ENCODE results near the gene TP73.

Gene TP73

DNA sequence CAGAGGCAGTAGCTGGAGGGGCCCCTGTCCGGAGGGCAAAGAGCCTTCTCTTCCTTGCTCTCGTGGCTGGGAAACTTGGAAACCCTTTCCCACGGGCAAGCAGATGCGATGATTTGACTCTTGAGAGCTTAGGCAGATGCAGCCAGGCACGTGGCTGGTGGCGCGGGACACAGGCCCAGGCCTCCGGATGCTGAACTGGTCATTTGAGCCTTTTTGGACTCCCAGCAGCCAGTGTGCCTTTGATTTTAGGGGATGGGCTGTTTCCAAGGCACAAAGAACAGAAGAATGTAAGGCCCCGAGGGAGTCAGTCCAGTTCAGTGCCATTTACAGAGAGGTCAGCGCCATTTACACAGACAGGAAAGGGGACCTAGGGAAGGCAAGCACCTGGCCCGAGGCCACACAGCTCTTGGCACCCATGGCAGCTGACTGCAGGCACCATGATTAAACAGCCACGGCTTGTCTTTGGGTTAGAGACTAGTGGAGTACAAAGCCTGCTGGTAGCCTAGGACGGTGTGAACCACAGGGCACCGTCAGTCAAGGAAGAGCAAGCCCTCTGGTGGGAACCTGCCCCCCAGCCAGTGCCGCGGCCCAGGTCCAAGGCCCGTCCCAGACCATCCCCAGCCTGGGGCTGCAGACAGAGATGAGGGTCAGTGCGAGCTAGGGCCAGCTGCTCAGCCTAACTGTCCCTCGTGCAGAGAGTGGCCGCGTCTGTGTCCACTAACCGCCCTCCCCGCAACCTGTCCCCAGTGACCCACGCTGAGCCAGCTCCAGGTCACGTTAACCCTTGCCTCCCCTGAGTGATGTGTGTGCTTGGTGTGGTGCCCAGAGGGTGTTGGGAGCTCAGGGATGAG lies 79.5 kb downstream of the TP73 start:
- DNase-seq, result no peak

DNA sequence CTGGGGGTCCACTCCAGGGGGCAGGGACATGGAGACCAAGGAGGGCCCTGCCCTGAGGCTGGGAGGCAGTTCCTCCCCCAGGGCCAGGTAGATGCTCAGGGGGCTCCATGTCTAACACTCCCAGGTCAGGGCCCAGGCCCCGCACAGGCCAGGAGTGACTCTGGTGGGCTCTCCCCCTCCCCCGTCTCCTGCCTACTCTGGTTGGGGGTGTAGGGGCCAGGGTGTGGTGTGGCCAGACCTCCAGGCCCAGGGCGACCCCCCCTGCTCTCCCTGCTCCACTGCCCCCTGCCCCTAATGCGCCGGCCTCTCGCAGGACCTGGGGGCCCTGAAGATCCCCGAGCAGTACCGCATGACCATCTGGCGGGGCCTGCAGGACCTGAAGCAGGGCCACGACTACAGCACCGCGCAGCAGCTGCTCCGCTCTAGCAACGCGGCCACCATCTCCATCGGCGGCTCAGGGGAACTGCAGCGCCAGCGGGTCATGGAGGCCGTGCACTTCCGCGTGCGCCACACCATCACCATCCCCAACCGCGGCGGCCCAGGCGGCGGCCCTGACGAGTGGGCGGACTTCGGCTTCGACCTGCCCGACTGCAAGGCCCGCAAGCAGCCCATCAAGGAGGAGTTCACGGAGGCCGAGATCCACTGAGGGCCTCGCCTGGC lies 80.2 kb downstream of the TP73 start:
- DNase-seq, result no peak

DNA sequence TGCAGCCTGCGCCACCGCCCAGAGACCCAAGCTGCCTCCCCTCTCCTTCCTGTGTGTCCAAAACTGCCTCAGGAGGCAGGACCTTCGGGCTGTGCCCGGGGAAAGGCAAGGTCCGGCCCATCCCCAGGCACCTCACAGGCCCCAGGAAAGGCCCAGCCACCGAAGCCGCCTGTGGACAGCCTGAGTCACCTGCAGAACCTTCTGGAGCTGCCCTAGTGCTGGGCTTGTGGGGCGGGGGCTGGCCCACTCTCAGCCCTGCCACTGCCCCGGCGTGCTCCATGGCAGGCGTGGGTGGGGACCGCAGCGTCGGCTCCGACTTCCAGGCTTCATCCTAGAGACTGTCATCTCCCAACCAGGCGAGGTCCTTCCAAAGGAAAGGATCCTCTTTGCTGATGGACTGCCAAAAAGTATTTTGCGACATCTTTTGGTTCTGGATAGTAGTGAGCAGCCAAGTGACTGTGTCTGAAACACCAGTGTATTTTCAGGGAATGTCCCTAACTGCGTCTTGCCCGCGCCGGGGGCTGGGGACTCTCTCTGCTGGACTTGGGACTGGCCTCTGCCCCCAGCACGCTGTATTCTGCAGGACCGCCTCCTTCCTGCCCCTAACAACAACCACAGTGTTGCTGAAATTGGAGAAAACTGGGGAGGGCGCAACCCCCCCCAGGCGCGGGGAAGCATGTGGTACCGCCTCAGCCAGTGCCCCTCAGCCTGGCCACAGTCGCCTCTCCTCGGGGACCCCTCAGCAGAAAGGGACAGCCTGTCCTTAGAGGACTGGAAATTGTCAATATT lies 81.0 kb downstream of the TP73 start:
- no peak for DNase-seq

DNA sequence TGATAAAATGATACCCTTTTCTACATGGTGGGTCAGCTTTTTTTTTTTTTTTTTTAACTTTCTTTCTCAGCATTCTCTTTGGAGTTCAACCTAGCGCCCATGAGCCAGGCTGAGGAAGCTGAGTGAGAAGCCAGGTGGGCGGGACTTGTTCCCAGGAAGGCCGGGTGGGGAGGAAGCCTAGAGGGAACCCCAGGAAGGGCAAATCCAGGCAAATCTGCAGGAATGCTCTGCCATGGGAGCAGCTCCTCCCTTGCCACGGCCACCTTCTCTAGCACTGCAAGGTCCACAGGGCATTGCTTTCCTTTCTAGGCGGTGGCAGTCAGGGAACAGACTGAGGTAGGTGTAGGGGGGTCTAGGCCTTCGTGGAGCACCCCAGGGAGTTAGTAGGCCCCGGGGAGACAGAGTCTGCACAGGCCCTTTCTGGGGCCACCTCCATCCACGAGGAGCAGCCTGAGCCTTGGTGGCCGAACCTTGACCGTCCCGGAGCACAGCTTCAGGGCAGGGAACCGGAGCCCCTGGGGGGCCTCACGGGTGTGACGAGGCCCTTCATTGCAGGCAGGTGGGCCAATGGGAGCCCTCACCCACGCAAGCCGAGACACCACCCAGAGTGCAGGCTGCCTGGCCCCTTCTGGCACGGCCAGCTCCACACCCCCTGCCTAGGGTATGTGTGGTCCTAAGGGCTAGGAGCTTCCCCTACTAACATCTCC lies 81.7 kb downstream of the TP73 start:
- DNase-seq, result no peak

DNA sequence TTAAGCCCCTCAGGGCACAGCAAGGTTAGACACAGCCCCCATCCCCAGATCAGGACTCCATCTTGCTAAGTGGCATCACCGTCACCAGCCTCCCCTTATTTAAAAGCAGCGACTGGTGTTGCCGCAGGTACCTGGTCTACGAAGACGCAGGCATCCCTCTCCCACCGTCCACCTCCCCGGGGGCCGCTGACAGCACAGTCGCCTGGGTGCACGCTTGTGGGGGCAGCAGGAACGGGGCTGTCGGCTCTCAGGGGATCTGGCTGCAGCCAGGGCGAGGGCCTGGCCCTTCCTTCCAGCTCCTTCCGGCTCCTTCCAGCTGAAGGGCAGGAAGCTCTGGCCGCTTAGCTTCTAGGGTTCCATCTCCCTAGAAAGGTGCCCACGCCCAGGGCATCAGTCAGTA lies 82.3 kb downstream of the TP73 start:
- DNase-seq, result no peak

DNA sequence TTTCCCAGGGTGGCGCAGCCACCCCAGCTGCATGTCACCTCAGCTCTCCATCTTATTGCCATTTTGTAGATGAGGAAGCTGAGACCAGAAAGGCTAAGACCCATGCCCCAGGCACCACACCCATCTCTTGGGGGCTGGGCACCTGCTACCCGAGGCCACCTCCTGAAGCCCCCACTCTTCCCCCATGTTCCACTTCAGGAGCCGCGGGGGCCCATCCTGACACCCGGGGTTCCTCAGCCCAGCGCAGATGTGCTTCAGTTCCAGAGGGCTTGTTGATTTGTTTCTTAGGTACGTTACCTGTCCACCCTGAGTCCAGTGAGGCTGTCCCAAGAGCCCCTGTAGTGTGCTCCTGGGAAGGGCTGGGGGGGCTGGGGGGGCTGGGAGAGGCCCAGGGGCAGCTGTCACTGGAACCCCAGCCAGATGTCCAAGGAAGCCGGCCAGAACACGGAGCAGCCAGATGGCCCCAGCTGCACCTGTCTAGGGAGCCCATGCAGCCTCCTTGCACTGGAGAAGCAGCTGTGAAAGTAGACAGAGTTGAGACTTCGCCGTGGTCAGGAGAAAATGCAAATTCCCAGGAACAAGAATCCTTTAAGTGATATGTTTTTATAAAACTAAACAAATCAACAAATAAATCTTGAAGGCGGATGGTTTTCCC lies 82.8 kb downstream of the TP73 start:
- DNase-seq, result no peak

DNA sequence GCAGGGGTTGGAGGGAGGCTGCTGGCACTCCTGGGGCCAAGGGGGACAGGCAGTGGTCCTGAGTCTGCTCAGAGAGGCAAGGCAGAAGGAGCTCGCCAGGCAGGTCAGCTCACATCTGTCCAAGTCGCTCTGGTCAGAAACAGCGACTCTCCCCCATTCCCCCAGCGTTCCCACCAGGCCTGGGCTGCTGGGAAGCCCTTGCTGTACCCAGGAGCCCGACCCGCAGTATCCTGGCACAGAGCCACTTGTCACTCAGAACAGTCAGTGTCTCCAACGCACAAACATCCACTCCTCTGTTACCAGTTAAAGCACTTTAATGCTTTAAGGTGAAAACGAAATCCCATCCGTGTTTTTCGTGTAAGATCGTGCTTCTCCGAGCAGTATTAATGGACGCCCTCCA lies 83.4 kb downstream of the TP73 start:
- no peak for DNase-seq

DNA sequence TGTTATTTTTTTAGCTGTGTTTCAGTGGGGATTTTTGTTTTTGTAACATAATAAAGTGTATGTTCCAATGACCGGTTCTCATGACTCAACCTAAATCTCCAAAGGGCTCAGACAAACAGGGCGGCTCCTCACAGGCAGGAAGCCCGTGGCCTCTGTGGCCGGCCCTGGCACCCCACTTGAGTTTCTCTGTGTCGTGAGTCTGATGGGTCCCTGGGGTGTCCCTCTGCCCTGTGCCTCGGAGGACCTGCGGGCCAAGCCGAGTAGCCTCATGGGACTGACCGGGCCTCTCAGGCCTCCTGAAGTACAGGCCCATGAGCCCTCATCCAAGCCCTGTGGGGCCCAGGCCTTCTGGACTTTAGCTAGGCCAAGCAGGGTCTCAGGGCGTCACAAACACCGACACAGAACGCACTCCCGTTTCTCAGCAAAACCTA lies 83.8 kb downstream of the TP73 start:
- DNase-seq, result no peak

DNA sequence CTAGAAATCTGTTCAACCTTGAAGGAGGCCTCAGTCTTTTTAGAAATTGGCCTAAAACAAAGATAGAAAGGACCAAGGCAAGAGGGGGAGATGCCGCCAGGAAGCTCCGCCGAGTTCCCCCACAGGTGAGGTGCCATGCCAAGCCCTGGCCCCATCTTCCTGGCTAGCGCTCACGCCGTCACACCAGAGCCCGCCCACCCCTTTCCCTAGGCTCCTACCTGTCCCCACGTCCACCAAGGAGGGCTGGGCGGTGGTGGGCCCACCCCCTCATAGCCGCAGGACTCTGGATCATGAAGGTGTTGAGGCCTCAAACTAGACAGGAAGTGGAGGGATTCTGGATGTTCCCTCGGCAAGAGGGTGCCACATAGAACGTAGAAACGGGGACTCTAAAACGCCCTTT lies 84.4 kb downstream of the TP73 start:
- no peak for DNase-seq

DNA sequence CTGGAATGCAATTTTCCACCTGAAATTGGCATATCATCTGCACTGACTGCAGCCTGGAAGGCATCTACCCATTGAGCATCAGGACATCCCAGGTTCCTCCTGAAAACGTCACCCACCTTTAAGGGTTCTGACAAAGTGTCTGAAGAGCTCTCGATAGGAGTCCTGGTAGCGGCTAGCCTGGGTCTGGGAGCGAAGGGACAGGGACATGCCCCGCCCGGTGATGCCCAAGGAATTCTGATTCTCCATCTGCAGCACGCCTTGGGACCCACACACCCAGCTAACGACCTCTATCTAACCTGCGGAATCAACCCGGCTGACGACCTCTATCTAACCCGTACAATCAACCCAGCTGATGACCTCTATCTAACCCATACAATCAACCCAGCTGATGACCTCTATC lies 86.6 kb downstream of the TP73 start:
- DNase-seq, result no peak

DNA sequence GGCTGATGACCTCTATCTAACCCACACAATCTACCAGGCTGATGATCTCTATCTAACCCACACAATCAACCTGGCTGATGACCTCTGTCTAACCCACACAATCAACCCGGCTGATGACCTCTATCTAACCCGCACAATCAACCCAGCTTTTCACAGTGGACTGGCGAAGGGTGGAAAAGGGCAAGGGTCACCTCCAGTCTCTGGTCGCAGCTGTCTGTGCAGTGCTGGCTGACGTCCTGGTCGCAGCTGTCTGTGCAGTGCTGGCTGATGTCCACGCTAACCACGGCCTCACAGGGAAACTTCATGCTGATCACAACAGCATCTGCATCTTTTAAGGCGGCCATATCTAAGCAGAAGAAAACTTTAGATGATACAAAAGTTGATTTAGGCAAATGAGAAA lies 87.7 kb downstream of the TP73 start:
- DNase-seq, result no peak

DNA sequence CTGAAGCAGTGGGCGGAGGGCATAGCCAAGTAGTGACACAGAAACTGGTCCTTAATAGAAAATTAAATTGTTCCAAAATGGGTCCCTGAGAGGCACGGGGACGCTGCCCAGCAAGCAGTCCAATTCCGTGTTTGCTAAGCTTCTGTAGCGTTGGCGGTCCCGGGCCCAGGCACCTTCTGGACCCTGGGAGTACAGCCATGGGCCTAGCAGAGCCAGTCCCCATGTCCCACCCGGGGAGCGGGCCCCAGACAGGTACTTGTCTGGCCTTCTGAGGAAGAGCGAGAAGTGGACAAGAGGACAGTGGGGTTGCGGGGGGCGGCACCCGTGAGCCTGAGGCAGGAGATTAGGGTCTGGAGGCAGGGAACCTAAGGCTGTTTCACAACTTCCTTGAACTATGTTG lies 88.4 kb downstream of the TP73 start:
- no peak for DNase-seq

DNA sequence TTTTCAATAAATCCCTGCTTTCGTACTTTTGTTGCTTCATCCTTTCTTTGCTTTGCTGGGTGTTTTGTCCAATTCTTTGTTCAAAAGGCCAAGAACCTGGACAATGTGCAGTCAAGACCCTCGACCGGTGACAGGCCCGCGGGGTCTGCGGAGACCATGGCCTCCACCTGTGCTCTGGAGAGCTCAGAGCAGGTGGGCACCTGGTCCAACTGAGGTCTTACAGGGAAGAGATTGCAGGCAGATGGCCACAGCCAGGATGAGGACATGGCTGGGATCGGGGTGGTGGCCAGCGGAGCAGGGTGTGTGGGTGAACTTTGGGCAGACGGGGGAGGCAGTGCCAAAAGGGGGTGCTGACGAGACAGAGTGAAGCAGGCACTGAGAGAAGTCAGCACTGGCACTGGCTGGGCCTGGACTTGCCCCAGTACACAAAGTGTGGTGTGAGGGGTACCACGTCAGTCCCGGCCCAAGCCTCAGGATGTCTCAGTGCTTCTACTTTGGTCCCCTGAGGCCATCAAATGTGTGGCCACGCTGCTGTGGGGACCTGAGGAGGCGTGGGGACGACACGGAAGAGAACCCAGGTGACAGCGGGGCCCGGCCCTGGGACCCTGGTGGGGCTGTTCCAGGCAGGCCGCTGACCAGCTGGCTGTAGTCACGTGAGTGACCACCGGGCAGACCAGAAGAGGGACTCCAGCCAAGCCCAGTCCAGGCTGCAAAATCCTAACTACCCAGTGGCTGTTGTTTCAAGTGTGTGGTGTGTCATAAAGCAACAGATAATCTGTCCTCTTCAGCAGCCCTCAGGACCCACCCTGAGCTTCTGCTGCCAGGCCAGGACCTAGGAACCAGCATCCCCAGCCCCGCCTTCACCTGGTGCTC lies 89.5 kb downstream of the TP73 start:
- no peak for DNase-seq

DNA sequence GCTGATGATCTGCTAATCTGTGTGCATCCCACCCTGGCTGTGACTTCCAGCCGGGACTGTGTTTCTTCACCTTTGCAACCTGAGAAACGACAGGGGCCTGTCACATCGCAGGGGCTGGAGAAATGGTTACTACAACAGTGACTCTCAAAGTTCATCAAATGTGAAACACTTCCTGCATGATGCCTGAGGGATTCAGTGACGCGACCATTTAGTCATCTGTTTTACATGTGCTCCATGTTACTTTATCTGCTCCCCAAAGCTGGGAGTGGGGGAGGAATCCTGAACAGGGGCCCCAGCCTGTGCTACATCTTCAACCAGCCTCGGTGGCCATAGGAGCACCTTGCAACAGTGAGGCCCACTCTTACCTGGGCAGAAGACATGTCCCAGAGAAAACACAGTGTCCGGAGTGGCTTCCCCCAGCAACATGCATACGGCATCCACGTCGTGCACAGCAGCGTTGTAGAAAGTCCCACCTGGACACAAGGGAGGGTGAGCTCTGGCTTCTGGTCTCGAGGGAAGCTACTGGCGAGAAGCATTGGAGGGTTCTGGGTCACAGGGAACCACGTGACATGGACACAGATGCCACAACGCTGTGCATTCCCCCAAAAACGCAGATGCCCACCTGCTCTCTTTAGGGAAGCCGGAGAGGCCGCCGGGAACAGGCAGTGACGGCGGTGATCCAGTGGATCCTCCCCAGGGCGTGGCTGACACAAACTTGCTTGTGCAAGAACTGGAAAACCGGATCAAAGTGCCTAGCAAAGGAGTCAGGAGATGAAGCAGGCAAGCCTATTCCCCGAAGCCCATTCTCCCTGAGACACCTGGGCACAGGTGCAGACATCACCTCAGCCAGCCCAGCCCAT lies 90.4 kb downstream of the TP73 start:
- no peak for DNase-seq

DNA sequence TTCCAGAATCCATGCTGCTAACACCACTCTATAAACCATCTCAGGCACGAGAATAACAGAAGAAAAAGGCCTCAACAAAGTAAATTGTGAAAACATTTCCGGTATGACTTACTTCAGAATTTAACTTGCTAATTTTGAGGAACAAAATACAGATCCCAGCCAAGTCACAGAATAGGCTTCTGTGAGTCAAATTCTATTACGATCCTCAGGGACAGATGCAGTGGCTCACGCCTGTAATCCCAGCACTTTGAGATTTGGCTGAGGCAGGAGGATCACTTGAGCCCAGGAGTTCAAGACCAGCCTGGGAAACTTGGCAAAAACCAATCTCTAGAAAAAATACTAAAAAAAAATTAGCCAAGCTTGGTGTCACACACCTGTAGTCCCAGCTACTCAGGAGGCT lies 91.1 kb downstream of the TP73 start:
- no peak for DNase-seq

DNA sequence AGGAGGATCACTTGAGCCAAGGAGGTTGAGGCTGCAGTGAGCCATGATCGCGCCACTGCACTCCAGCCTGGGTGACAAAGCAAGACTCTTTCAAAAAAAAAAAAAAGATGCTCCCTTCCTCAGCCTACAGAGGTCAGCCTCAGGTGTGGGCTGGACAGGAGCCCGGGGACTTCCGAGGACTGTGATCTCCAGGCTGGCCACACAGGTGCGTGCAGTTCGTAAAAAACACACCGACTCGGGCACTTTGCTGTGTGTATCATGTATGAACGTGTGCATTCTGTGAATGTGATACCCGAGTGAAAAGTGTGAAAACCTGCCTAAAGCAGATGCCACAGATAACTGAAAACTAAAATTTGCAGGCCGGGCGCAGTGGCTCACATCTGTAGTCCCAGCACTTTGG lies 91.5 kb downstream of the TP73 start:
- no peak for DNase-seq

DNA sequence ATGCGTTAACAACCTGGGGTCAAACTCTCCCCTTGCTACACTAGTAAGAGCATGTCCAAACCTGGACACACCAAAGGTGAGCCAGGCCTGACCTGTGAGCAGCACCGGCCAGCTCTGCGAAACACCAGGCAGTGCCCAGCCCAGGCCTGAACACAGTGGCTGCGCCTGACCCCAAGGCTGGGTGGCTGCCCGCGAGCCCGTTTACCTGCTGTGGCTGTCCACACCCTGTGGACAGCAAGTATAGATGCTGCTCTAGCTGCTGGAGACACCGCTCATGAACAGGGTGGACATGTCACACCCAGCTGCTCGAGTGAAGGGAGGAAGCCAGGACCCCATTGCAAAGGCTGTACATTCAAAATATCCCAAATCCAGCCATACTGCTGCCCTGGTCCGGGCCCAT lies 92.3 kb downstream of the TP73 start:
- no peak for DNase-seq

DNA sequence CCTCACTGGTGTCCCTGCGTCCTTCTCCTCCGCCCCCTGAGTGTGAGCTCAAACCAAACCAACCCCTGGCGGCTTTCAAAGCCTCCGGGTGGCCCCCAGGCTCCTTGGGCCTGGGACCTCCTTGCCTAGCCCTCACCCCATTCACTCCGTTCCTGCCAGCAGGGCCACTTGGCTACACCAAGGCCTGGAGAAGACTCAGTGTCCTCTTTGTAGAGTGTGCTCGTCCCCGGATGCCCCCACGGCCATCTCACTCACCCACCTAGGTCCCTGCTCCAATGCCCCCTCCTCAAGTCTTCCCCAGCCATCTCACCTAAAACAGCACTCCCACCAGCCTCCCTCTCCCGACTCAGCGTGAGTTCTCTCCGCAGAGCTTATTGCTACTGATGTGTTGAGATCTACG lies 92.8 kb downstream of the TP73 start:
- no peak for DNase-seq

DNA sequence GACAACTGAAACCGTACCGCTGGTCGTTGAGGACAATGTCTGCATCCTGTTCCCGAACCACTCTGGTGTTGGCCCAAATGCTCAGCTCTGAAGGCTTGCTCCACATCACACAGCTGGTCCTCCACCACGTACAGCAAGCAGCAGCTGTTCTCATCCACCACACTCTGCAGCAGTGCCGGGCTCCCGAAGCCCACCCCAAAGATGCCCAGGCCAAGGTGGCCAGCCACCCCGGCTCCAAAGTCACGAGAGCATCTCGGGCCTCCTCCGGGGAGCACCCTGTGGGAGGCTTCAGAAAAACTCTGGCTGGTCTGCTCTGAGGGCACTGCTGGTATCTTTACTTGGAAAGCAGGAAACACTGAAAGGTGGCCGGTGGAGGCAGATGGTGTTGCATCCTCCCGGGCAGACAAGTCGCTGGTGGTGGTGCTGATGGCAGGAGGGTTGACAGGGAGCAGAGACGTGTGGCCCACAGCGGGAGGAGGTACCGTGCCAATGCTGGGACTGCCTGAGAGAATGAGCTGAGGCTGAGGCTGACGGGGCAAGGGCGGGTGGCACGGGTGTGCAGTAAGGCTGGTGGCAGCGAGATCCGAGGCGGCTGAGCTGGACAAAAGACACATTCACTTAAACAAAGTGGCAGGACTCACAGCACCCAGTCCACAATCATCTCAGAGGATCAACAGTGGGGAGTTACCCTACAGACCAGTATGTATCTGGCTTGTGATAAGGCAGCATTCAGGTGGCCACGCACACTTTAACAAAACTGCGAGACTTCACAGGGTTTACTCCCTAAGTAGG lies 93.5 kb downstream of the TP73 start:
- peak; percentile 69 for DNase-seq

DNA sequence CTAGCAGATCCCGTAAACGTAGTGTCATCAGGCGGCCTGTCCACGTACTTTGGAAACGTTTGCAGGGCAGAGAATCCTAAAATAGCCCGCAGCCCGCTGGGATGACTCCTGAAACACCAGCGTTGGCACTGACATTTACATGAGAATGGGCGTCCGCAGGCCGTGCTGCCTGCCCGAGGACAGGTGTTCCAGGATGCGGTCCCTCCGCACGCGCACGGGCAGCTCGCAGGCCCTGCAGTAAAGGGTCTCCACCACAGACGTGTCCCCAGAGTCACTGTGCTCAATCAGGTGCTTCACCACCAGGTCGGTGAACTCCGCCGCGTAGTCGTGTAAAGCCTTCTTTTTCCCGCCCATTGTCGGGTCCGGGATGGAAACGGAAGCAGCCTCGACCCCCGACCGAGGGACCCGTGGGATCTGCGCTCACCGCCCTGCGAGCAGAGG lies 94.1 kb downstream of the TP73 start:
- no peak for DNase-seq

Measured in hematopoietic multipotent progenitor cell treated with erythropoietin and hydrocortisone succinate and interleukin-3 and kit ligand, for 6 days (in vitro differentiated cells).